Fibroblast of mammary gland (primary cell): ENCODE data around the gene ADGRB3.

Source experiments
- DNase-seq: peaks from one replicate; pipeline ENCODE4 v3.0.0-alpha.2; 2010; ENCODE audit warnings: low read depth
- H3K4me3 ChIP-seq: 2 replicates; pipeline ENCODE4 v1.5.1; 2011; ENCODE audit warnings: low read depth, mild to moderate bottlenecking, low read length, moderate library complexity; ENCODE audit not compliant: control insufficient read depth
- CTCF ChIP-seq: conservative IDR thresholded peaks from 2 replicates; pipeline ENCODE4 v1.5.1; 2011; ENCODE audit warnings: low read depth, low read length, inconsistent platforms; ENCODE audit not compliant: control insufficient read depth, insufficient read depth

ADGRB3 gene

GRCh38 chr6:68727699-68728098, 92.6 kb downstream of the ADGRB3 start:
- H3K4me3 ChIP-seq, result no peak overlapping the region
- DNase-seq, result no peak
- TF ChIP-seq CTCF, result no peak

GRCh38 chr6:68728159-68728979, 93.3 kb downstream of the ADGRB3 start:
- no peak for DNase-seq
- H3K4me3 ChIP-seq, result no peak overlapping the region
- TF ChIP-seq CTCF, result no peak

GRCh38 chr6:68729377-68729903, 94.4 kb downstream of the ADGRB3 start:
- no peak for TF ChIP-seq CTCF
- DNase-seq, result no peak
- H3K4me3 ChIP-seq, result no peak overlapping the region

- no peak for TF ChIP-seq CTCF
- H3K4me3 ChIP-seq, result no peak overlapping the region
- no peak for DNase-seq
These were observed 95.4 kb downstream of the ADGRB3 start for GRCh38 chr6:68730291-68731054.

- no peak for DNase-seq
- H3K4me3 ChIP-seq, result no peak overlapping the region
- TF ChIP-seq CTCF, result no peak
These were observed 97.3 kb downstream of the ADGRB3 start for GRCh38 chr6:68732423-68732822.

- no peak overlapping the region for H3K4me3 ChIP-seq
- DNase-seq, result no peak
- TF ChIP-seq CTCF, result no peak
These were observed 100.8 kb downstream of the ADGRB3 start for GRCh38 chr6:68735866-68736265.
